DOHH2 (cell line): Measurements from ENCODE around the gene ATP6V1G1.

ENCODE experiments used
- H3F3A ChIP-seq: fragments of 200-600 bp; sonication (generic), shearing (Covaris generic); 2 replicates; pipeline ENCODE4 v1.6.0; 2016; ENCODE audit warnings: antibody characterized with exemption, mild to moderate bottlenecking; ENCODE audit not compliant: control insufficient read depth, insufficient read depth
- H3K27ac ChIP-seq: fragments of 200-600 bp; sonication (generic); 2 replicates; pipeline ENCODE4 v1.5.1; 2014; ENCODE audit warnings: low read depth, mild to moderate bottlenecking, low read length, moderate library complexity
- H3K27me3 ChIP-seq: fragments of 200-600 bp; sonication (generic); 2 replicates; pipeline ENCODE4 v1.6.1; 2014; ENCODE audit warnings: mild to moderate bottlenecking, low read length, mixed read lengths; ENCODE audit not compliant: control insufficient read depth
- H3K36me3 ChIP-seq: fragments of 200-600 bp; sonication (generic); 2 replicates; pipeline ENCODE4 v1.6.1; 2014; ENCODE audit warnings: mild to moderate bottlenecking, low read length, moderate library complexity, mixed read lengths; ENCODE audit not compliant: control insufficient read depth
- H3K4me1 ChIP-seq: fragments of 200-600 bp; sonication (generic); 2 replicates; pipeline ENCODE4 v1.6.1; 2014; ENCODE audit warnings: mild to moderate bottlenecking, low read length, mixed read lengths; ENCODE audit not compliant: control insufficient read depth
- H3K4me2 ChIP-seq: fragments of 200-600 bp; sonication (generic); 2 replicates; pipeline ENCODE4 v1.6.0; 2014; ENCODE audit warnings: mild to moderate bottlenecking, low read length, moderate library complexity
- H3K4me3 ChIP-seq: fragments of 200-600 bp; sonication (generic); 2 replicates; pipeline ENCODE4 v1.5.1; 2014; ENCODE audit warnings: mild to moderate bottlenecking, low read length, mixed read lengths
- H3K79me2 ChIP-seq: fragments of 200-600 bp; sonication (generic); 2 replicates; pipeline ENCODE4 v1.6.1; 2014; ENCODE audit warnings: mild to moderate bottlenecking, low read length, mixed read lengths; ENCODE audit not compliant: control insufficient read depth
- H3K9me2 ChIP-seq: fragments of 200-600 bp; sonication (generic); replicated peaks from 2 replicates; pipeline ENCODE4 v1.6.1; 2014; ENCODE audit warnings: mild to moderate bottlenecking, low read length, mixed read lengths; ENCODE audit not compliant: control insufficient read depth
- H3K9me3 ChIP-seq: fragments of 200-600 bp; sonication (generic); 2 replicates; pipeline ENCODE4 v1.6.1; 2014; ENCODE audit warnings: antibody characterized with exemption, low read length, mixed read lengths; ENCODE audit not compliant: control insufficient read depth, insufficient read depth
- H4K20me1 ChIP-seq: fragments of 200-600 bp; sonication (generic); 2 replicates; pipeline ENCODE4 v1.6.0; 2014; ENCODE audit warnings: low read depth, mild to moderate bottlenecking, antibody characterized with exemption, low read length, moderate library complexity; ENCODE audit not compliant: control insufficient read depth, insufficient read depth
- CTCF ChIP-seq: fragments of 200-600 bp; sonication (generic); IDR thresholded peaks from one replicate; pipeline ENCODE4 v1.5.1; 2014; ENCODE audit warnings: antibody characterized with exemption, mild to moderate bottlenecking, low read depth, low read length; ENCODE audit not compliant: poor library complexity, severe bottlenecking
- EZH2phosphoT487 ChIP-seq: fragments of 200-600 bp; sonication (generic); IDR thresholded peaks from 2 replicates; pipeline ENCODE4 v1.6.1; 2017; ENCODE audit warnings: borderline replicate concordance, mild to moderate bottlenecking, antibody characterized with exemption, low read length, moderate library complexity, mixed read lengths

ATP6V1G1 gene

GRCh38 chr9:114611516-114612271, 24.1 kb downstream of the ATP6V1G1 start:
- H3K36me3 ChIP-seq = peaks cover 20% of the 10 kb centered on the region
- H3K4me1 ChIP-seq = peaks cover 74% of the 10 kb centered on the region
- no peaks in the 10 kb centered on the region for H3K9me3 ChIP-seq
- peak overlapping the region; percentile 92 for H3K4me3 ChIP-seq
- TF ChIP-seq CTCF = no peak
- TF ChIP-seq EZH2phosphoT487 = no peak
- peak overlapping the region; percentile 89 for H3K4me2 ChIP-seq
- peak overlapping the region; percentile 73 for H3K27ac ChIP-seq
- no peaks in the 10 kb centered on the region for H3K9me2 ChIP-seq
- H4K20me1 ChIP-seq = no peaks in the 10 kb centered on the region
- H3K79me2 ChIP-seq = peaks cover 57% of the 10 kb centered on the region
- no peaks in the 10 kb centered on the region for H3K27me3 ChIP-seq
- peaks cover 5% of the 10 kb centered on the region for H3F3A ChIP-seq

GRCh38 chr9:114612272-114612923, 24.8 kb downstream of the ATP6V1G1 start:
- peaks cover 76% of the 10 kb centered on the region for H3K4me1 ChIP-seq

DNA sequence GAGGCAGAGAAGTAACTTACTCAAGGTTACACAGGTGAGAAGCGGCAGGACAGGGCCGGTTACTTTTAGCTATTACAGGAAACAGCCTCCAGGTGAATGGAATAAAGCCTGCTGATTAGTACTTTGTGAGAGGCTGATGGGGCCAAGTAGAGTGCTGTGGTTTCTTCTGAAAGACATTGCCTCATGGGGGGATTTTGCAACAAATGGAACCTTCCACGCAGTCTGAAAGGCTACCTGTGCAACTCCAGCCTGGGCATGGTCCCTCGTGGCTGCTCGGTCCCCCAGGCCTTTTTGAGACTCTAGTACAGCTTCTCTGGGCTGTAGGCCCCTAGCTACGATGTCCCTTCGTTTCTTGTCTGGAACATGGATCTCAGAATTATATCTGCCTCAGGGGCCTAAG, 25.5 kb downstream of the ATP6V1G1 start:
- Histone ChIP-seq H3F3A (peaks cover 13% of the 10 kb centered on the region), H3K9me3 (no peaks in the 10 kb centered on the region), H3K27me3 (no peaks in the 10 kb centered on the region), H3K4me2 (peak overlapping the region; percentile 89), H3K79me2 (peaks cover 70% of the 10 kb centered on the region), H3K9me2 (no peaks in the 10 kb centered on the region), H3K27ac (peak overlapping the region; percentile 73), H3K4me1 (peaks cover 76% of the 10 kb centered on the region), H4K20me1 (no peaks in the 10 kb centered on the region), H3K36me3 (peaks cover 26% of the 10 kb centered on the region), H3K4me3 (peak overlapping the region; percentile 92)
- TF ChIP-seq CTCF (no peak), EZH2phosphoT487 (no peak)

More at GRCh38 chr9:114612272-114612923, 24.8 kb downstream of the ATP6V1G1 start:
- Histone ChIP-seq H3K27ac (peak overlapping the region; percentile 73), H3K79me2 (peaks cover 63% of the 10 kb centered on the region), H3F3A (peaks cover 10% of the 10 kb centered on the region), H4K20me1 (no peaks in the 10 kb centered on the region), H3K4me2 (peak overlapping the region; percentile 89), H3K4me3 (peak overlapping the region; percentile 92), H3K9me3 (no peaks in the 10 kb centered on the region), H3K36me3 (peaks cover 20% of the 10 kb centered on the region), H3K9me2 (no peaks in the 10 kb centered on the region), H3K27me3 (no peaks in the 10 kb centered on the region)
- TF ChIP-seq CTCF = no peak
- TF ChIP-seq EZH2phosphoT487 = no peak
